OCI-LY3 (cell line): Measurements from ENCODE around the gene ARFGAP2.

Experiments
- EZH2phosphoT487 ChIP-seq: fragments of 200-600 bp; shearing (Covaris generic); IDR thresholded peaks from 2 replicates; pipeline ENCODE4 v1.6.1; 2018; ENCODE audit warnings: antibody characterized with exemption, mixed run types, low read depth
- TF ChIP-seq, protein P1 (sequence below): fragments of 200-600, 300-600 bp; sonication (generic); IDR thresholded peaks from 2 replicates; pipeline ENCODE4 v1.5.1; 2014; ENCODE audit warnings: antibody characterized with exemption, low read length, low read depth

DNA sequence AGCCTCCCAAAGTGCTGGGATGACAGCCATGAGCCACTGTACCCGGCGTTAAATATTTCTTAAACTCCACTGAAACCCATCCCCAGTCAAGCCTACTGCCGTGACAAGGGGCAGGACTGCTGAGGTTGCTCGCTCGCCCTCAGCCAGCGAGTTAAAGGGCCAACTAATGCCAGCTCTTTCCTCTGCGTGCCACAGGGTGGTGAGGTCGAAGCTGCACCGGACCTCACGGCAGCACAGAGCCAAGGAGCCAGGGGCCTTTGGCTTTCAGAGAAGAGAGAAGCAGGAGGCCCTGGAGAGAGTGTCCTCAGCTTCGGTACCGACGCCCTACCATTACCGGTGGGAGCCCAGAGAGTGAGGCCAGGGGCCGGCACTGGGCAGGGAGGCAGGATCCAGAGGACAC lies 12.8 kb downstream of the ARFGAP2 start:
- TF ChIP-seq, protein P1, sequence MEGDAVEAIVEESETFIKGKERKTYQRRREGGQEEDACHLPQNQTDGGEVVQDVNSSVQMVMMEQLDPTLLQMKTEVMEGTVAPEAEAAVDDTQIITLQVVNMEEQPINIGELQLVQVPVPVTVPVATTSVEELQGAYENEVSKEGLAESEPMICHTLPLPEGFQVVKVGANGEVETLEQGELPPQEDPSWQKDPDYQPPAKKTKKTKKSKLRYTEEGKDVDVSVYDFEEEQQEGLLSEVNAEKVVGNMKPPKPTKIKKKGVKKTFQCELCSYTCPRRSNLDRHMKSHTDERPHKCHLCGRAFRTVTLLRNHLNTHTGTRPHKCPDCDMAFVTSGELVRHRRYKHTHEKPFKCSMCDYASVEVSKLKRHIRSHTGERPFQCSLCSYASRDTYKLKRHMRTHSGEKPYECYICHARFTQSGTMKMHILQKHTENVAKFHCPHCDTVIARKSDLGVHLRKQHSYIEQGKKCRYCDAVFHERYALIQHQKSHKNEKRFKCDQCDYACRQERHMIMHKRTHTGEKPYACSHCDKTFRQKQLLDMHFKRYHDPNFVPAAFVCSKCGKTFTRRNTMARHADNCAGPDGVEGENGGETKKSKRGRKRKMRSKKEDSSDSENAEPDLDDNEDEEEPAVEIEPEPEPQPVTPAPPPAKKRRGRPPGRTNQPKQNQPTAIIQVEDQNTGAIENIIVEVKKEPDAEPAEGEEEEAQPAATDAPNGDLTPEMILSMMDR: no peak
- no peak for TF ChIP-seq EZH2phosphoT487
